GM12878 (cell line): ENCODE data around the gene SCIMP. TPM values are rescaled to one million over a fixed set of nuclear protein-coding genes. Genes with fewer than 3 reads are reported as not detected.

Source experiments
- BCLAF1 ChIP-seq: fragments of 450-650 bp; IDR thresholded peaks from 2 replicates; pipeline ENCODE4 v1.6.1; 2017; ENCODE audit warnings: antibody characterized with exemption, mild to moderate bottlenecking, moderate library complexity
- CBX3 ChIP-seq: fragments of 200-600 bp; sonication (generic); IDR thresholded peaks from 2 replicates; pipeline ENCODE4 v1.6.1; 2016; ENCODE audit warnings: low read depth, borderline replicate concordance
- CBX5 ChIP-seq: sonication (generic); IDR thresholded peaks from 2 replicates; pipeline ENCODE4 v1.6.1; 2016; ENCODE audit warnings: low read depth, moderate library complexity, mild to moderate bottlenecking, inconsistent platforms
- CHD1 ChIP-seq: IDR thresholded peaks from 2 replicates; pipeline ENCODE4 v1.6.1; 2012; ENCODE audit warnings: low read depth, low read length, improper control_type of control experiment
- ESRRA ChIP-seq: IDR thresholded peaks from 2 replicates; pipeline ENCODE4 v1.6.1; 2012; ENCODE audit warnings: mild to moderate bottlenecking, low read length, improper control_type of control experiment
- MYB ChIP-seq: fragments of 150-350 bp; IDR thresholded peaks from 2 replicates; pipeline ENCODE4 v1.6.1; 2014; ENCODE audit warnings: mild to moderate bottlenecking, low read depth, low read length, borderline replicate concordance
- RBBP5 ChIP-seq: fragments of 200-600 bp; sonication (generic); conservative IDR thresholded peaks from 2 replicates; pipeline ENCODE4 v1.6.1; 2016
- RCOR1 ChIP-seq: conservative IDR thresholded peaks from 2 replicates; pipeline ENCODE4 v1.6.1; 2012; ENCODE audit warnings: low read depth, low read length, improper control_type of control experiment
- SMAD5 ChIP-seq: IDR thresholded peaks from 2 replicates; pipeline ENCODE4 v1.6.1; 2016; ENCODE audit warnings: antibody characterized with exemption, low read depth
- SREBF2 ChIP-seq: IDR thresholded peaks from 2 replicates; pipeline ENCODE4 v1.6.1; 2012; ENCODE audit warnings: mild to moderate bottlenecking, low read length
- SUZ12 ChIP-seq: fragments of 200-600 bp; sonication (generic); IDR thresholded peaks from one replicate; pipeline ENCODE4 v1.6.1; 2018; ENCODE audit warnings: antibody characterized with exemption, mild to moderate bottlenecking; ENCODE audit not compliant: unreplicated experiment
- TCF12 ChIP-seq: IDR thresholded peaks from 2 replicates; pipeline ENCODE4 v1.6.1; 2011; ENCODE audit warnings: low read depth, mild to moderate bottlenecking, low read length
- ZNF24 ChIP-seq: fragments of 450-650 bp; IDR thresholded peaks from 2 replicates; pipeline ENCODE4 v1.6.1; 2017; ENCODE audit warnings: antibody characterized with exemption, mild to moderate bottlenecking
- polyA plus RNA-seq, 11 experiments: library from polyadenylated mRNA; depleted of rRNA in 4 of 11; unstranded in 6 of 11; stranded (reverse) in 5 of 11; fragments of >200 nt; fragmentation: Nextera tagmentation in 4 of 11; fragmentation: Illumina TruSeq in 1 of 11; extraction: Ambion mirVana in 4 of 11; extraction: Trizol in 1 of 11; gene quantifications; 1 replicate in 1 of 11; 2 replicates in 10 of 11; pipeline versions ENCODE4 v1.2.1 to v1.2.3, GENCODE V29; 2011 to 2016; ENCODE audit warnings: inconsistent platforms in 2 of 11, missing spikeins in 2 of 11, low read depth in 1 of 11
- total RNA-seq, 4 experiments: library from RNA; depleted of rRNA in 3 of 4; stranded (reverse); fragments of >200 nt in 3 of 4; fragmentation: Illumina TruSeq in 1 of 4; extraction: Trizol in 1 of 4; gene quantifications; 2 replicates each; pipeline versions ENCODE4 v1.2.1 to v1.2.3, GENCODE V29; 2013 to 2021
- TF ChIP-seq, protein P1 (sequence below): fragments of 450-650 bp; IDR thresholded peaks from 2 replicates; pipeline ENCODE4 v1.6.1; 2017; ENCODE audit warnings: mild to moderate bottlenecking
- TF ChIP-seq, protein P2 (sequence below): fragments of 450-650 bp; IDR thresholded peaks from 2 replicates; pipeline ENCODE4 v1.6.1; 2014; ENCODE audit warnings: mild to moderate bottlenecking
- TF ChIP-seq, protein P3 (sequence below): fragments of 150-350 bp; IDR thresholded peaks from 2 replicates; pipeline ENCODE4 v1.6.1; 2014; ENCODE audit warnings: mild to moderate bottlenecking, low read depth, low read length
- TF ChIP-seq, protein P4 (sequence below): IDR thresholded peaks from 2 replicates; pipeline ENCODE4 v1.6.1; 2011; ENCODE audit warnings: borderline replicate concordance, low read depth, mild to moderate bottlenecking, moderate library complexity, mixed read lengths, low read length; ENCODE audit not compliant: insufficient read depth; ENCODE audit errors: extremely low read length
- TF ChIP-seq, protein P5 (sequence below): fragments of 450-650 bp; formaldehyde crosslinking; IDR thresholded peaks from 2 replicates; pipeline ENCODE4 v1.5.0; 2022; ENCODE audit warnings: mild to moderate bottlenecking, missing genetic modification characterization

SCIMP gene
- total and polyA plus RNA-seq, 10 of the 15 experiments (the other 5 are each of a cell fraction or from before 2014, with no cell fraction given), result 56.7 to 151 (median 95.0) TPM

DNA sequence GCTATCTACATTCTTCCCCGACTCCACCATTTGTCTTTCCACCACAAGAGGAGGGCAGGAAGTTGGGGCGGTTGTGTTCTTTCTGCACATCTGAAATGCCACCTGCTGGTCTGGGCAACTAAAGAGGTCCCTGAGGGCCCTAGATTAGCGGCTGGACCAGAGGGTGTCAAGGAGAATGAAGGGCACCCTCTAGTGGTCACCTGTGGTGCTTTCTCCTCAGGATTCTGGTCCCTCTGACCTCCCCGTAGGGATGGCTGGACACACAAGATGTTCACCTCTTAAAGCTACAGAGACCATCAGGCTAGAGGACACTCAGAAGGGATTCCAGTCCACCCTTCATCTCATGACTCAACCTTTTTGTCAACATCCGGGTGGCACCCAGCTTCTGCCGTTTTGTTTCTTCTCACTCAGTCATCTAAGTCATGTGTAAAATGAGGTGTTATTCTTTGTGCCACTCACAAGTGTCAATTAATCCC lies 2.9 kb upstream of the SCIMP start (continued):
- TF ChIP-seq, protein P1, sequence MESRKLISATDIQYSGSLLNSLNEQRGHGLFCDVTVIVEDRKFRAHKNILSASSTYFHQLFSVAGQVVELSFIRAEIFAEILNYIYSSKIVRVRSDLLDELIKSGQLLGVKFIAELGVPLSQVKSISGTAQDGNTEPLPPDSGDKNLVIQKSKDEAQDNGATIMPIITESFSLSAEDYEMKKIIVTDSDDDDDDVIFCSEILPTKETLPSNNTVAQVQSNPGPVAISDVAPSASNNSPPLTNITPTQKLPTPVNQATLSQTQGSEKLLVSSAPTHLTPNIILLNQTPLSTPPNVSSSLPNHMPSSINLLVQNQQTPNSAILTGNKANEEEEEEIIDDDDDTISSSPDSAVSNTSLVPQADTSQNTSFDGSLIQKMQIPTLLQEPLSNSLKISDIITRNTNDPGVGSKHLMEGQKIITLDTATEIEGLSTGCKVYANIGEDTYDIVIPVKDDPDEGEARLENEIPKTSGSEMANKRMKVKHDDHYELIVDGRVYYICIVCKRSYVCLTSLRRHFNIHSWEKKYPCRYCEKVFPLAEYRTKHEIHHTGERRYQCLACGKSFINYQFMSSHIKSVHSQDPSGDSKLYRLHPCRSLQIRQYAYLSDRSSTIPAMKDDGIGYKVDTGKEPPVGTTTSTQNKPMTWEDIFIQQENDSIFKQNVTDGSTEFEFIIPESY, result no peak
- TF ChIP-seq SUZ12 (no peak), CBX3 (no peak), RCOR1 (no peak), CBX5 (peak; percentile 90; the same call in 1 of the 2 replicates), SREBF2 (no peak), BCLAF1 (no peak), ZNF24 (peak; percentile 42; the same call in 1 of the 2 replicates), MYB (no peak), CHD1 (0 out of 2 replicates have a peak, but pooled peaks have one; percentile 58), SMAD5 (0 out of 2 replicates have a peak, but pooled peaks have one; percentile 15), TCF12 (peak; percentile 73; the same call in 1 of the 2 replicates), RBBP5 (no peak), ESRRA (no peak)
- TF ChIP-seq, protein P2, sequence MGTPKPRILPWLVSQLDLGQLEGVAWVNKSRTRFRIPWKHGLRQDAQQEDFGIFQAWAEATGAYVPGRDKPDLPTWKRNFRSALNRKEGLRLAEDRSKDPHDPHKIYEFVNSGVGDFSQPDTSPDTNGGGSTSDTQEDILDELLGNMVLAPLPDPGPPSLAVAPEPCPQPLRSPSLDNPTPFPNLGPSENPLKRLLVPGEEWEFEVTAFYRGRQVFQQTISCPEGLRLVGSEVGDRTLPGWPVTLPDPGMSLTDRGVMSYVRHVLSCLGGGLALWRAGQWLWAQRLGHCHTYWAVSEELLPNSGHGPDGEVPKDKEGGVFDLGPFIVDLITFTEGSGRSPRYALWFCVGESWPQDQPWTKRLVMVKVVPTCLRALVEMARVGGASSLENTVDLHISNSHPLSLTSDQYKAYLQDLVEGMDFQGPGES, result no peak
- TF ChIP-seq, protein P3, sequence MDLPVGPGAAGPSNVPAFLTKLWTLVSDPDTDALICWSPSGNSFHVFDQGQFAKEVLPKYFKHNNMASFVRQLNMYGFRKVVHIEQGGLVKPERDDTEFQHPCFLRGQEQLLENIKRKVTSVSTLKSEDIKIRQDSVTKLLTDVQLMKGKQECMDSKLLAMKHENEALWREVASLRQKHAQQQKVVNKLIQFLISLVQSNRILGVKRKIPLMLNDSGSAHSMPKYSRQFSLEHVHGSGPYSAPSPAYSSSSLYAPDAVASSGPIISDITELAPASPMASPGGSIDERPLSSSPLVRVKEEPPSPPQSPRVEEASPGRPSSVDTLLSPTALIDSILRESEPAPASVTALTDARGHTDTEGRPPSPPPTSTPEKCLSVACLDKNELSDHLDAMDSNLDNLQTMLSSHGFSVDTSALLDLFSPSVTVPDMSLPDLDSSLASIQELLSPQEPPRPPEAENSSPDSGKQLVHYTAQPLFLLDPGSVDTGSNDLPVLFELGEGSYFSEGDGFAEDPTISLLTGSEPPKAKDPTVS, result no peak
- TF ChIP-seq, protein P4, sequence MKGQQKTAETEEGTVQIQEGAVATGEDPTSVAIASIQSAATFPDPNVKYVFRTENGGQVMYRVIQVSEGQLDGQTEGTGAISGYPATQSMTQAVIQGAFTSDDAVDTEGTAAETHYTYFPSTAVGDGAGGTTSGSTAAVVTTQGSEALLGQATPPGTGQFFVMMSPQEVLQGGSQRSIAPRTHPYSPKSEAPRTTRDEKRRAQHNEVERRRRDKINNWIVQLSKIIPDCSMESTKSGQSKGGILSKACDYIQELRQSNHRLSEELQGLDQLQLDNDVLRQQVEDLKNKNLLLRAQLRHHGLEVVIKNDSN, result no peak
- TF ChIP-seq, protein P5, sequence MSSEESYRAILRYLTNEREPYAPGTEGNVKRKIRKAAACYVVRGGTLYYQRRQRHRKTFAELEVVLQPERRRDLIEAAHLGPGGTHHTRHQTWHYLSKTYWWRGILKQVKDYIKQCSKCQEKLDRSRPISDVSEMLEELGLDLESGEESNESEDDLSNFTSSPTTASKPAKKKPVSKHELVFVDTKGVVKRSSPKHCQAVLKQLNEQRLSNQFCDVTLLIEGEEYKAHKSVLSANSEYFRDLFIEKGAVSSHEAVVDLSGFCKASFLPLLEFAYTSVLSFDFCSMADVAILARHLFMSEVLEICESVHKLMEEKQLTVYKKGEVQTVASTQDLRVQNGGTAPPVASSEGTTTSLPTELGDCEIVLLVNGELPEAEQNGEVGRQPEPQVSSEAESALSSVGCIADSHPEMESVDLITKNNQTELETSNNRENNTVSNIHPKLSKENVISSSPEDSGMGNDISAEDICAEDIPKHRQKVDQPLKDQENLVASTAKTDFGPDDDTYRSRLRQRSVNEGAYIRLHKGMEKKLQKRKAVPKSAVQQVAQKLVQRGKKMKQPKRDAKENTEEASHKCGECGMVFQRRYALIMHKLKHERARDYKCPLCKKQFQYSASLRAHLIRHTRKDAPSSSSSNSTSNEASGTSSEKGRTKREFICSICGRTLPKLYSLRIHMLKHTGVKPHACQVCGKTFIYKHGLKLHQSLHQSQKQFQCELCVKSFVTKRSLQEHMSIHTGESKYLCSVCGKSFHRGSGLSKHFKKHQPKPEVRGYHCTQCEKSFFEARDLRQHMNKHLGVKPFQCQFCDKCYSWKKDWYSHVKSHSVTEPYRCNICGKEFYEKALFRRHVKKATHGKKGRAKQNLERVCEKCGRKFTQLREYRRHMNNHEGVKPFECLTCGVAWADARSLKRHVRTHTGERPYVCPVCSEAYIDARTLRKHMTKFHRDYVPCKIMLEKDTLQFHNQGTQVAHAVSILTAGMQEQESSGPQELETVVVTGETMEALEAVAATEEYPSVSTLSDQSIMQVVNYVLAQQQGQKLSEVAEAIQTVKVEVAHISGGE (CRISPR knock-in tag), result no peak; the same call in 1 of the 2 replicates
